Thymus (tissue), 11 donors: ENCODE results near the gene TRIOBP. TPM values are rescaled to one million over a fixed set of nuclear protein-coding genes. Genes with fewer than 3 reads are reported as not detected.

ENCODE experiments used
- DNase-seq, 9 donors: peaks; one replicate each; pipeline ENCODE4 v3.0.0-alpha.2; 2013; ENCODE audit warnings: low spot score in 9 of 9, low read depth in 6 of 9, missing footprints in 1 of 9
- H3K27ac ChIP-seq, 2 donors: one replicate each; pipeline ENCODE4 v1.5.1; 2013; ENCODE audit warnings: control low read depth in 1 of 2, low read depth in 1 of 2, low read length in 1 of 2, mild to moderate bottlenecking in 1 of 2, moderate library complexity in 1 of 2
- H3K27me3 ChIP-seq, 2 donors: one replicate each; pipeline ENCODE4 v1.5.1; 2013; ENCODE audit warnings: low read length in 1 of 2; ENCODE audit not compliant: control insufficient read depth in 2 of 2, insufficient read depth in 1 of 2
- H3K36me3 ChIP-seq, 2 donors: one replicate each; pipeline ENCODE4 v1.5.1; 2013; ENCODE audit warnings: low read length in 1 of 2, mild to moderate bottlenecking in 1 of 2, moderate library complexity in 1 of 2; ENCODE audit not compliant: control insufficient read depth in 2 of 2, insufficient read depth in 2 of 2
- H3K4me1 ChIP-seq, 2 donors: one replicate each; pipeline ENCODE4 v1.5.1; 2013; ENCODE audit warnings: low read length in 2 of 2; ENCODE audit not compliant: control insufficient read depth in 2 of 2, insufficient read depth in 2 of 2
- H3K4me3 ChIP-seq, 2 donors: one replicate each; pipeline ENCODE4 v1.5.1; 2013; ENCODE audit warnings: low read length in 2 of 2, control low read depth in 1 of 2, mild to moderate bottlenecking in 1 of 2
- H3K9me3 ChIP-seq, 2 donors: one replicate each; pipeline ENCODE4 v1.5.1; 2013; ENCODE audit warnings: low read length in 1 of 2, mild to moderate bottlenecking in 1 of 2; ENCODE audit not compliant: control insufficient read depth in 2 of 2, insufficient read depth in 1 of 2
- WGBS: extraction: QIAGEN DNeasy Blood & Tissue Kit; methylation state at CpG from one replicate; pipeline ENCODE4 v1.1.7; 2013; 5-methylcytosine and 5-hydroxymethylcytosine counted together
- polyA plus RNA-seq: library from polyadenylated mRNA; stranded (reverse); fragments of 200-250 nt; gene quantifications from one replicate; pipeline ENCODE4 v1.2.3, GENCODE V29; 2013
- total RNA-seq: library from RNA; stranded (reverse); fragments of 120-200 nt; gene quantifications from one replicate; pipeline ENCODE4 v1.2.4, GENCODE V29; 2013
- donor health status: healthy.

TRIOBP gene
- total and polyA plus RNA-seq, 2 donors, result 19.5 to 29.8 TPM

GRCh38 chr22:37675930-37676735 lies 20.7 kb upstream of the TRIOBP start:
- H3K9me3 ChIP-seq, result no peaks in the 10 kb centered on the region
- H3K36me3 ChIP-seq, result peaks cover 0 to 3% of the 10 kb centered on the region in 2 donors
- peak overlapping the region; percentile 99 for H3K27ac ChIP-seq
- WGBS, result 25% methylated on average over 17 of the region's 17 CpGs
- peaks cover 0 to 2% of the 10 kb centered on the region in 2 donors for H3K27me3 ChIP-seq
- H3K4me1 ChIP-seq, result peaks cover 35 to 74% of the 10 kb centered on the region in 2 donors
- peak in 2 of 9 donors; percentile 32 to 67 for DNase-seq
- peak overlapping the region; percentile 72 for H3K4me3 ChIP-seq

GRCh38 chr22:37676736-37677492 lies 19.9 kb upstream of the TRIOBP start:
- Histone ChIP-seq H3K36me3 (peaks cover 0 to 3% of the 10 kb centered on the region in 2 donors), H3K27me3 (peaks cover 0 to 2% of the 10 kb centered on the region in 2 donors), H3K9me3 (peaks cover 0 to 4% of the 10 kb centered on the region in 2 donors), H3K4me1 (peaks cover 37 to 74% of the 10 kb centered on the region in 2 donors), H3K27ac (peak overlapping the region; percentile 99), H3K4me3 (peak overlapping the region; percentile 72)
- 1% methylated on average over 42 of the region's 42 CpGs for WGBS
- DNase-seq, result peak; percentile 80 to 98 (median 93)

GRCh38 chr22:37677493-37677974 lies 19.3 kb upstream of the TRIOBP start:
- Histone ChIP-seq H3K4me1 (peaks cover 31 to 68% of the 10 kb centered on the region in 2 donors), H3K27me3 (peaks cover 0 to 2% of the 10 kb centered on the region in 2 donors), H3K27ac (peak overlapping the region; percentile 99), H3K36me3 (peaks cover 0 to 3% of the 10 kb centered on the region in 2 donors), H3K4me3 (peak overlapping the region; percentile 72), H3K9me3 (peaks cover 0 to 4% of the 10 kb centered on the region in 2 donors)
- 58% methylated on average over 15 of the region's 15 CpGs for WGBS
- no peak for DNase-seq

- no peak for DNase-seq
- Histone ChIP-seq H3K9me3 (peaks cover 0 to 4% of the 10 kb centered on the region in 2 donors), H3K4me3 (no peak overlapping the region), H3K27ac (peak overlapping the region in 1 of 2 donors; percentile 99), H3K36me3 (peaks cover 0 to 3% of the 10 kb centered on the region in 2 donors), H3K4me1 (peaks cover 23 to 59% of the 10 kb centered on the region in 2 donors), H3K27me3 (peaks cover 0 to 2% of the 10 kb centered on the region in 2 donors)
- 90% methylated on average over 18 of the region's 18 CpGs for WGBS
These were observed 18.5 kb upstream of the TRIOBP start for GRCh38 chr22:37678372-37678771.

- DNase-seq, result no peak
- Histone ChIP-seq H3K27me3 (peaks cover 0 to 2% of the 10 kb centered on the region in 2 donors), H3K27ac (no peak overlapping the region), H3K9me3 (peaks cover 0 to 4% of the 10 kb centered on the region in 2 donors), H3K4me3 (no peak overlapping the region), H3K4me1 (peaks cover 23 to 46% of the 10 kb centered on the region in 2 donors), H3K36me3 (peaks cover 0 to 3% of the 10 kb centered on the region in 2 donors)
- 92% methylated on average over 8 of the region's 8 CpGs for WGBS
These were observed 17.2 kb upstream of the TRIOBP start for GRCh38 chr22:37679670-37680069.

DNA sequence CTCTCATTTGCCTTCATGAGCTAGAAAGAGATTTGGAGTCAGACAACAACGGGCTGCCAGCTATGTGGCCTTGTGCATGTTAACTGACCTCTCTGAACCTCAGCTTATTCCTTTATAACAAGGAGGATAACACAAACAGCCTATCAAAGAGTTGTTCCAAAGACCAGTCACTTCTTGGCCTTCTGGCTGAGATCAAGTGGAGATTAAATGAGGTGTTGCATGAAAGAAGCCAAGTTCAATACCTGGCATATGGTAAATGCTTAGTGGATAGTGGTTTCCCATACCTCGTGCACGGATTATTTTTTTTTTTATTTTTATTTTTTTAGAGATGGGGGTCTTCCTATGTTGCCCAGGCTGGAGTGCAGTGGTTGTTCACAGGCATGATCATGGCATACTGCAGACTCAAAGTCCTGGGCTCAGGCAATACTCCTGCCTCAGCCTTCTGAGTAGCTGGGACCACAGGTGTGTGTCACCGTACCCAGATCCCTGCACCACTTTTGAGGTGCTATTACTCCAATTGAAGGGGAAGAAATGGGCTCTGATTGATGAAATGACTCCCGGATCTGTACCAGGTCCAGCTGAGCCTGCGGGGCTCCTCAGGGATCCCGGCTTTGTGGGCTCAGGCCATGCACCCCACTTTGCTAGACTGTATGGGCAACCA lies 16.5 kb upstream of the TRIOBP start:
- H3K4me1 ChIP-seq, result peaks cover 16 to 40% of the 10 kb centered on the region in 2 donors
- H3K9me3 ChIP-seq, result peaks cover 0 to 4% of the 10 kb centered on the region in 2 donors
- H3K36me3 ChIP-seq, result peaks cover 0 to 3% of the 10 kb centered on the region in 2 donors
- DNase-seq, result no peak
- H3K4me3 ChIP-seq, result no peak overlapping the region
- H3K27me3 ChIP-seq, result peaks cover 0 to 2% of the 10 kb centered on the region in 2 donors
- WGBS, result 97% methylated on average over 7 of the region's 7 CpGs
- H3K27ac ChIP-seq, result no peak overlapping the region

DNA sequence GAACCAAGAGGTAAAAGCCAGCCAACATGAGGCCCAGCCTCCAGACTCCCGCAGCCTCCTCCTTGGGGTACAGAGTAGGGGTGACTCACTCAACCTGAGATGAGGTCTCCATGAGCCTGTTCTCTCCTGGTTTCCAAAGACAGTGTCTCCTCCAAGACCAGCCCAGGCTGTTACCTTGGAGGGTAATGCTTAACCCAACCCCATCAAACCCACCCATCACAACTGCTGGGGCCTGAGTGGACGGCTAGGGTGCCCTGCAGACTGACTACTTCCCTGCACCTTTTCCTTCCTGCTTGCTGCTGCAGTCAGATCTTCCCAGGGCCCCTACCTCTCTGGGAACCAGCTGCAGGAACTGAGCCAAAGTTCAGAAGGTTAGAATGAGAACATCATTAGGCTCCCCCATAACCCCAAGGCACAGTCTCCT lies 15.8 kb upstream of the TRIOBP start:
- peaks cover 0 to 4% of the 10 kb centered on the region in 2 donors for H3K9me3 ChIP-seq
- DNase-seq, result no peak
- peaks cover 0 to 2% of the 10 kb centered on the region in 2 donors for H3K27me3 ChIP-seq
- peak overlapping the region in 1 of 2 donors; percentile 41 for H3K27ac ChIP-seq
- 92% methylated on average over 2 of the region's 2 CpGs for WGBS
- H3K4me1 ChIP-seq, result peaks cover 11 to 39% of the 10 kb centered on the region in 2 donors
- H3K4me3 ChIP-seq, result no peak overlapping the region
- peaks cover 0 to 3% of the 10 kb centered on the region in 2 donors for H3K36me3 ChIP-seq

DNA sequence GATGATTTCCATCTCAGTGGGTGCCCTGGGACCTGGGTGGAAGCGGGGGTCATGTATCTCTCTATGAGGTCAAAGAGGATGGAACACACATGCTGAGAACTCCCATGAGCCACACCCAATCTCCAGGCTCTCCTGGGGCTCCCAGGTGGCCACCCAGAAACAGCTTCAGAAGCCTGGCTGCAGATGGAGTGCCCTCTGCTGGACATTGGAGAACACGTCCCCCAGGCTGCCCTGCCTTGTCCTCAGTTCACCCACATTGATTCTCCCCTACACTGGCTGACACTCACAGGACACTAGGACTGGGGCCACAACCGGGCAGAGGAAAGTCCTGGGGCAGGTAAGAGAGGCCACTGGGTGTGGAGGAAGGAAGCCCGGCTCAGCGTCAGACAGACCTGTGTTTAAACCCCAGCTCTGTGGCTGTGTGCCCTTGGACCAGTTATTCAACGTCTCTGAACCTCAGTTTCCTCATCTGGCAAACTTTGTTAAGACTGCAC lies 15.2 kb upstream of the TRIOBP start:
- Histone ChIP-seq H3K4me3 (no peak overlapping the region), H3K9me3 (peaks cover 0 to 4% of the 10 kb centered on the region in 2 donors), H3K4me1 (peaks cover 8 to 34% of the 10 kb centered on the region in 2 donors), H3K36me3 (peaks cover 0 to 3% of the 10 kb centered on the region in 2 donors), H3K27ac (peak overlapping the region in 1 of 2 donors; percentile 41), H3K27me3 (peaks cover 0 to 2% of the 10 kb centered on the region in 2 donors)
- peak in 4 of 9 donors; percentile 55 to 83 (median 76) for DNase-seq
- WGBS, result 37% methylated on average over 6 of the region's 6 CpGs
